Vagina (tissue), 2 donors: ENCODE measurements around the gene TPGS1.

Source experiments
- POLR2A ChIP-seq, 2 donors: fragments of 450-650 bp; IDR thresholded peaks; one replicate each; pipeline ENCODE4 v1.6.1; 2017; ENCODE audit warnings: antibody characterized with exemption in 2 of 2, mild to moderate bottlenecking in 2 of 2, moderate library complexity in 2 of 2
- TF ChIP-seq, protein P1 (sequence below), 3 experiments: fragments of 450-650 bp in 2 of 3; fragments of 200-600 bp in 1 of 3; sonication (generic) in 1 of 3; IDR thresholded peaks; one replicate each; pipeline ENCODE4 v1.5.1; 2017 to 2019; ENCODE audit warnings: antibody characterized with exemption in 3 of 3, mild to moderate bottlenecking in 2 of 3, moderate library complexity in 2 of 3

- TF ChIP-seq, protein P1, sequence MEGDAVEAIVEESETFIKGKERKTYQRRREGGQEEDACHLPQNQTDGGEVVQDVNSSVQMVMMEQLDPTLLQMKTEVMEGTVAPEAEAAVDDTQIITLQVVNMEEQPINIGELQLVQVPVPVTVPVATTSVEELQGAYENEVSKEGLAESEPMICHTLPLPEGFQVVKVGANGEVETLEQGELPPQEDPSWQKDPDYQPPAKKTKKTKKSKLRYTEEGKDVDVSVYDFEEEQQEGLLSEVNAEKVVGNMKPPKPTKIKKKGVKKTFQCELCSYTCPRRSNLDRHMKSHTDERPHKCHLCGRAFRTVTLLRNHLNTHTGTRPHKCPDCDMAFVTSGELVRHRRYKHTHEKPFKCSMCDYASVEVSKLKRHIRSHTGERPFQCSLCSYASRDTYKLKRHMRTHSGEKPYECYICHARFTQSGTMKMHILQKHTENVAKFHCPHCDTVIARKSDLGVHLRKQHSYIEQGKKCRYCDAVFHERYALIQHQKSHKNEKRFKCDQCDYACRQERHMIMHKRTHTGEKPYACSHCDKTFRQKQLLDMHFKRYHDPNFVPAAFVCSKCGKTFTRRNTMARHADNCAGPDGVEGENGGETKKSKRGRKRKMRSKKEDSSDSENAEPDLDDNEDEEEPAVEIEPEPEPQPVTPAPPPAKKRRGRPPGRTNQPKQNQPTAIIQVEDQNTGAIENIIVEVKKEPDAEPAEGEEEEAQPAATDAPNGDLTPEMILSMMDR (IDR thresholded peaks at IDR 0.05), result no peak
- no peak for TF ChIP-seq POLR2A (IDR thresholded peaks at IDR 0.05)
These were observed 34.4 kb downstream of the TPGS1 start for GRCh38 chr19:541699-542098.
